Muscle of back (tissue), 13 donors: Measurements from ENCODE around the gene EIF2D. TPM values are rescaled to one million over a fixed set of nuclear protein-coding genes. Genes with fewer than 3 reads are reported as not detected.
"Not testable (repeated sequence)": the region's sequence is repeated elsewhere in the genome, so short reads cannot be mapped to it uniquely, and the experiment has no call there.

Experiments used
- DNase-seq, 3 donors: peaks; one replicate each; pipeline versions ENCODE4 v3.0.0 to v3.0.0-alpha.2; 2013
- long read RNA-seq, 9 donors: transcript quantifications; one replicate each; lab custom pipeline, GENCODE V29; 2026
- polyA plus RNA-seq, 10 donors: library from polyadenylated mRNA; unstranded; fragments of 120-200 nt; gene quantifications; one replicate each; pipeline ENCODE4 v1.2.1, GENCODE V29; 2013; ENCODE audit not compliant: insufficient read length in 10 of 10

Gene EIF2D, protein sequence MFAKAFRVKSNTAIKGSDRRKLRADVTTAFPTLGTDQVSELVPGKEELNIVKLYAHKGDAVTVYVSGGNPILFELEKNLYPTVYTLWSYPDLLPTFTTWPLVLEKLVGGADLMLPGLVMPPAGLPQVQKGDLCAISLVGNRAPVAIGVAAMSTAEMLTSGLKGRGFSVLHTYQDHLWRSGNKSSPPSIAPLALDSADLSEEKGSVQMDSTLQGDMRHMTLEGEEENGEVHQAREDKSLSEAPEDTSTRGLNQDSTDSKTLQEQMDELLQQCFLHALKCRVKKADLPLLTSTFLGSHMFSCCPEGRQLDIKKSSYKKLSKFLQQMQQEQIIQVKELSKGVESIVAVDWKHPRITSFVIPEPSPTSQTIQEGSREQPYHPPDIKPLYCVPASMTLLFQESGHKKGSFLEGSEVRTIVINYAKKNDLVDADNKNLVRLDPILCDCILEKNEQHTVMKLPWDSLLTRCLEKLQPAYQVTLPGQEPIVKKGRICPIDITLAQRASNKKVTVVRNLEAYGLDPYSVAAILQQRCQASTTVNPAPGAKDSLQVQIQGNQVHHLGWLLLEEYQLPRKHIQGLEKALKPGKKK
- 10 to 100 TPM; 34.6 to 51.5 (median 39.1) TPM for polyA plus RNA-seq
- long read RNA-seq, donor 1, transcript EIF2D-201 (15 exons, 2,005 nt), result major isoform, 6 of 7 reads
- long read RNA-seq, donor 1, partial matches to known transcripts, result 0 of 7 reads
- long read RNA-seq, donor 1, other reads (novel, unspliced or antisense), result 0 of 7 reads
- long read RNA-seq, donor 2, partial matches to known transcripts, result 0 of 4 reads
- long read RNA-seq, donor 2, other reads (novel, unspliced or antisense), result 0 of 4 reads
- long read RNA-seq, donor 3, result 0 reads
- long read RNA-seq, donor 4, partial matches to known transcripts, result 0 of 4 reads
- long read RNA-seq, donor 4, other reads (novel, unspliced or antisense), result 0 of 4 reads
- long read RNA-seq, donor 5, transcript EIF2D-201 (15 exons, 2,005 nt), result major isoform, 7 of 7 reads
- long read RNA-seq, donor 5, partial matches to known transcripts, result 0 of 7 reads
- long read RNA-seq, donor 5, other reads (novel, unspliced or antisense), result 0 of 7 reads
- long read RNA-seq, donor 6, partial matches to known transcripts, result 5 of 6 reads
- long read RNA-seq, donor 6, other reads (novel, unspliced or antisense), result 0 of 6 reads
- long read RNA-seq, donor 7, partial matches to known transcripts, result 0 of 4 reads
- long read RNA-seq, donor 7, other reads (novel, unspliced or antisense), result 0 of 4 reads
- long read RNA-seq, donor 8, partial matches to known transcripts, result 0 of 3 reads
- long read RNA-seq, donor 8, other reads (novel, unspliced or antisense), result 0 of 3 reads
- long read RNA-seq, donor 9, partial matches to known transcripts, result 0 of 1 reads
- long read RNA-seq, donor 9, other reads (novel, unspliced or antisense), result 0 of 1 reads

DNA sequence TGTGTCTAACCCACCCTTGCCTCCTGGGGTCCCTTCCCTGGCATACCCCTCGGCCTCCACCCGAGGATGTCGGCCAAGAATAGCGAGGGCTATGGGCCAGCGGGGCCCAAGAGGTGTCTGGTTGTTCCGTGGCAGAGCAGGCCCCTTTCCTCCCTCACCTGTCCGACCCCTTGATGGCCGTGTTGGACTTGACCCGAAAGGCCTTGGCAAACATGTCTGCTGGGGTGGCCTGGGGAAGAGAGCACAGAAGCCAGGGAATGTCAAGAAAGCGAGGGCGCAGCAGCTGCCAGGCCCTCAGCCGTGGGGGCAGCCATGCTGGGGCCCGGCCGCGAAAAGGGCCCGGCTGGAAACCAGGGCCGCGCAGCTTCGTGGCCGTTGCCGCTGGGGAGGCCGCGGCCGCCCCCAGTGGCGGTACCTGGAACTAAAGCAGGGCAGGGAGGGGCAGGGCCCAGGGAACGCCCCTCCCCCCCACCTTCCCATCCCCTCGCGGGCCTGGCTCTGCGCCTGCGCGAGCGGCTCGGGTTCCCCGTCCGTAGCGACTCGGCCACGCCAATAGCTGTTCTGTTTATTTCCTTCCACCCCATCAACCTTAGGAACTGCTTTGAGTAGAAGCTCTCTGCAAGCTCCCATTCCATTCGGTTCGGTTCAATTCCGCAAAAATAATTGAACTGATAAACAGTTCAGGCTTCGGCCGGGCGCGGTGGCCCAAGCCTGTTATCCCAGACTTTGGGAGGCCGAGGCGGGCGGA lies at the start of gene EIF2D:
EIF2D (minus strand) TSS at position 337 of the 748 bp plus-strand sequence; CDS start at position 214, 123 bp downstream.
- DNase-seq, result peak; percentile 94 to 99 (median 97)

DNA sequence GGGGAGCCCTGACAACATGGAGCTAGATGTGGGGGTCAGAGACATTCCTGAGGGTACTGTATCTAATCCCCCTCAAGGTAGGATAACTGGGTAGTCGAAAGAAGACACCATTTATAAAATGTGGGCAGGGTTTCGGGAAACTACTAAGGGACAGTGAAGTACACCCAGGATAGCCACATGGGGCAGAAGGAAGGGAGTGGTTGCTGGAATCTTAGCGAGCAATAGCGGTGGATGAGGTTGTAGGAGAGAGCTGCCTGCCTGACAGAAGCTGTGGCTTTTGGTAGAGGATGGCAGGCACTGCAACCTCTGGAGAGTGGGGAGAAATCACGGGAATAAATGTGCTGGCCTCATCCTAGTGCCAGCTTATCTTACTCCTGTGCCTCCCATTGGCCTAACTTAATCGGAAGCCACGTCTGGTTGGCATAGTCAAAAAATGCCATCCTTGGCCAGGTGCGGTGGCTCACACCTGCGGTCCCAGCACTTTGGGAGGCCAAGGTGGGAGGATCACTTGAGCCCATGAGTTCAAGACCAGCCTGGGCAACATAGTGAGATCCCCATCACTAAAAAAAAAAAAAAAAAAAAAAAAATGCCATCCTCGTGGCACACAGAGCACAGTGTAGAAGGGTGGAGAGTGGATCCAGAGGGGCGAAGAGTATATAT lies 49.0 kb upstream of the EIF2D start:
- DNase-seq, result no peak

DNA sequence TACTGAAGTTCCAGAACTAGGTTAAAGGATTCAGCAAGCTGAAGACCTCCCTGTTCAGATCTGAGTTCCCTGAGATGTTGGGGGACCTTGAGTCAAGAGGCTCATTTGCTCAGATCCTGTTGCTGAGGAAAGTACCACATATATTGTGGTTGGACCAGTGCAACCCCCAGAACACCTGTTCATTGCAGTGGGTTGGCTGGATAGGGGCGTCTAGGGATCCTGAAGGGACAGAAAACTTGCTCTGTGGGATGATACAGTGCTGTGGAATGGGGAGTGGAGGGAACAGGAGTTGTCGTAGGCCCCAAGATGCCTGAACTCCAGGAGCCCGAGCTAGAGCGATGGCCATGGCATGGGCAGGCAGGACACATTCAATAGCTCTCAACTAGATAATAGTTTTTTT lies 47.9 kb upstream of the EIF2D start:
- DNase-seq, result no peak

DNA sequence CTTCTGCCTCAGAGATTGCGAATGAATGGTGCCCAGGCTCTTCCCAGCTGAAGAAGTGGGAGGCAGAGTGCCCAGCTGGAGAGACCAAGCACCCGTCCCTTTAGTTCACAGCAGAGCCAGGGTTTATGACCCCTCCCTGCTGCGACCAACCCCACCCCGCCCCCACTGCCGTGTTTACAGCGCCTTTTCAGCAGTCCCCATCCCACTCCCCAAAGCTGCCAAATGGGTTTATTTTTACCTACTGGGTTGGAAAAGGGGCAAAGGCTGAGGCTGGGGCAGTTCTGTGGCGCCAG lies 46.7 kb upstream of the EIF2D start:
- DNase-seq, result no peak

DNA sequence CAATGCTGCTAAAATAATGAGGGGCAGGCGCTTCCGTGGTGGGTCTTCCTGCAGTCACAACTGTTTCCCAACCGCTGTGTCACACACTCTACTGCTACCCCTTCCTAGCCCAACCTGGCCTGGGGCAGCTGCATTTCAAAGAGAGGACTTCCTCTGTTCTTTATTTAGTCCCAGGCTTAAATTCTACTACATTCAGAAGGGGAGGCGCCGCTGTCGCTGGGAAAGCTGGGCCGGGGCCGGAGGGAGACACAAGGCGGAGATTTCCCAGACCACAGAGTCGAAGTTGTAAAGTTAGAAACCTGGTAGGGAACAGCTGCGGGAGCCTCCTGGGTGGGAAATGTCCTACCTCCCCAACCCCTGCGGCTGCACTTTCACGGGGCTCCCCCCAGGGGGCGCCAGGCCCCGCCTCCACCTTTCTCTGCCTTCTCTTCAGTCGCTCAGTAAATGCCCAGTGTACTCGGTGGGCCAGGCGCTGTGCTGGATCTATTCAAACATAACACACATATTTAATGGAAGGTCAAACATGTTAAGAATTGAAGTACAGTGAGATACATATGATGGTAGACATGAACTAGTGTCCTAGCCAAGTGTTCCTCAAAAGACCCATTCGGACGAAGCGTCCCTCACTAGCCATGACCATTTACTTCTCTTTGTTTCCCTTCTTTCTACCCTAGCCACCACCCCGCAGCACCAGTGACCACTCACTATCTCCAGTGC lies 46.2 kb upstream of the EIF2D start:
- peak in 2 of 3 donors; percentile 47 to 57 for DNase-seq

DNA sequence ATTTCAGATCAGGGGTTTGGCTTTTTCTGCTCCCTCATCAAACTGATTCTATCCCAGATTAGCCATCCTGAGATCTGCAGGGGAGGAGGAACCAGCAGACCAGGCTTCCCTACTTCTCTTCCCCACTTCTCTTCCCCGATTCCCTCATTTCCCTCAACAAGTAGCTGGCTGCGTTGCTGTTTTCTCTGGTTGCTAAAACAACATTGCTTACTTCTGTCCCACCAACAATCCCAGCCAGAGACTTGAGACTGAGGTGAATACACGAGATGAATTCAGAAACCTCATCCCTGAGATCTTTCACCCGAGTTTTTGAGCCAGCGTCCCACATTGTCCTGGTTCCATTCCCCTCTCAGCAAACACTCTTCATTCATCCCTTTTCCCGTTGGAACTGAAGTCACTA lies 45.5 kb upstream of the EIF2D start:
- DNase-seq, result peak in 1 of 3 donors; percentile 46

DNA sequence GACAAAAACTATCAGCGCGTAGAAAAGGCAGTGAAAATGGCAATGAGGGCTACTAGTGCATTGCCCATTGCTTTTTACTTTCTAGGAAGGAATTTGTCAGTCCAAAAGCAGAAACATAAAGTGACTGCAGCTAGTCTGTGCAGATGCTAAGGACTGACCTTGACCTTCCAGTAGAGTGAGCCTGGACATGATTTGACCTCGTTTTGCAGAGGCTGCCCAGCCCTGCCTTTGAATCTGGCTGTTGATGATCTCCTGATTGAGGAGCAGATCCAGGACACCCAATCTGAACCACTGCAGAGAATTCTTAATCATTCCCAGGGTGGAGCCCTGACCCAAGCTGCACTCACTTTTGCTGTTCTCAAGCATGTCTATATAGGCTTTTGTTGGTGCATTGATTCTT lies 44.7 kb upstream of the EIF2D start:
- DNase-seq, result no peak

DNA sequence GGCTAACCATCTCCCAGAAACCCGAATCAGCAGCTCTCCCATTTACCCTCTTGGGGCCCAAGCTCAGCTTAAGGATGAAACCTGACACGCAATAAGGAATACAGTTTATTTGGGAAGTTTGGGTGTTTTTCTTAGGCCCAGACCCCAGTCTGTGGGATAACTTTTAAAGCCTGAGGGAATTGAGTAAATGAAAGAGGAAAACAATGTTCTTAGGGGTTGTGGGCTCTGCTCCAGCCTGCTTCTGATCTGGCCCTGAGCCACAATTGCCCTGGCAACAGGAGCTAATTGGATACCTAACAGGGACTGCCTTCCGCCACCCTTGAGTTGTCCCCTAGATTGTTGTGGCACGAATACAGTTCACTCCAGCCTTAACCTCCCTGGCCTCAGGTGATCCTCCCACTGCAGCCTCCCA lies 43.2 kb upstream of the EIF2D start:
- DNase-seq, result no peak

DNA sequence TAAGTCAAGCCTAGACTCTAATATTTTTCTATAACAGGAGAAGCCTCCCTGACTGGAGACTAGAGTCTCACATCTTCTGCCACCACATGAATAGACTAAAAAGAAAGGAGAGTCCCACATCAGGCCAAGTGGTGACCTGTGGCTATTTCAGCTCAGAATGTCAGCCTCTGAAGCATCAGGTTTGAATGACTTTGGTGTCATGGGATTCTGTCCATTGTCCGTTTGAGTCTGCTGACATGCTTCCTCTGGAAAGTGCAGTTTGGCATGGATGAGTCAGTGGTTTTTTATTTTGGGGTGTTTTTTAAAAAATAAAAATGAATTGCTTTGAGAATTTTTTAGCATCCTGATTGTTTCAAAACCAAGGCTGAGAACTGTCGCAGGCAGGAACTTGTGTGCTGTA lies 42.6 kb upstream of the EIF2D start:
- no peak for DNase-seq

DNA sequence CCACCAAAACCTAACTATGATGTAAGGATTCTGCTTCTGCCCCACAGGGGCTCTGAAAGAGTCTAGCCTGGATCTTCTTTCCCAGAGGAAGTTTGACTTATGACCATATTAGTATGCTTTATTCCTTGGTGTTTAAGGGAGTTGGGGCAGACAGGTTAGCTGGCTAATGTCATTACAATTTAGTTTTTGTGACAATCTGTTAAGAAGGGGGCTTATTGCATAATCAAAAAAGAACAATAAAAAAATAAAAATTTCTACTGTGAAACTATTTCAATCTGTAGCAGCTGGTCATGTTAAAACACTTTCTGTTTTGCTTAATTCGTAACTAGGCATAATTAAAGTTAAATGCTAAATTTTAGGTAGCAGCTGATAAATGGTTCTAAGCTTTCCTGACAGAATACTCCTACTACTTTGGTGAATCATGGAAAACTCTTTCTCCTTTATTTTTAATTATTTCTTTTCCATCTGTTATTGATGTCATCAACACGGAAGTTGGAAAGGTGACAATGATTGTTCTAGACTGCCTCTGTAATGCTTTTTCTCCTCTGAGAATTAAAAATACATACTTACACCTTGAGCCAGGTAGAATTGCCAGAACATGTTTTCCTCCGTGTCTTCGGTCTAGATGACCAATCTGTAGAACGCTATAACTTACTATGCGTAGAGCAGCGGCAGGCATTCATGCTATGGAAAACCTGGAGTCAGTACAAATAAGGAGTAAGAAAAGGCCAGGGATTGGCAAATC lies 41.6 kb upstream of the EIF2D start:
- no peak for DNase-seq

DNA sequence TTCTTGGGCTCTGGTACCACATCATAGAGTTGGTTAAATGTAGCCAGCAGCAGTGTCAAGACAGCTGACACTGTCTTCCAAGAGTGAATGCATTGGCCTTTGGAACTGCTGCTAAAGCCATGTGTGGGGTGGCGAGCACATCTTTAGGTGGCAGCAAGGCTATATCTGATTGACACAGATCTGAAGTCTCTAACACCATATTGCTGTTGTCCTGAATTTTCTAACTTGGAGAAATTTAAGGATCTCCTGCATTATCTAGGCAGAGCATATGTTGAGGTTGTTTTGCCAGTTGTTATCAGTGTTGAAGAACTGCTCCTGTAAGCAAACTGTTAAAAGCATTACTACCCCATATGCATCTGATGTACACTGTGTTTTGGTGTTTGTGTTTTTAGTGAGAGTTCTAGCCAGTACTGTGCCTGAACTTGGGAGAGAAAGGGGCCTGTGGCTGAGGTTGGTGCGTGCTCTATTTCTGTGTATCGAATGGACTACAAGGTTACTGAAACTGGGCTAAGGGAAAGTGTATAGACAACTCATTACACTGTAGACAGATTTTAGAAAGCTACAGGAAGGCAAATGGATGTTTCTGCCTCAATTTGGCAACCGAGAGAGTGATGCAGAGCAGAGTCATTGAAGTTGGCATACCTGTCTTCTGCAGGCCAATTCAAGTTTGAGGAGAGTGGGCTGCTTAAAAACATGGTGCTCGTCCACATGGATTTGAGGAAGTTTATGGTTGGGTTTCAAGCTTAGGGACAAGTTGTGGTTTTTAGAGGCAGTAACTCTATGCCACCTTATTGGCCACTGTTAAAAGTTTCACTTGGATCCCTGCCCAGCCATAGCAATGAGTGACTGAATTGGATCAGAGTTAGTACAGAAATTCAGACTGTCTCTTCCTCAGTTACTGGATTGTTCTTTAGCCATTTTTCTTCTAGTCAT lies 40.0 kb upstream of the EIF2D start:
- DNase-seq, result no peak

DNA sequence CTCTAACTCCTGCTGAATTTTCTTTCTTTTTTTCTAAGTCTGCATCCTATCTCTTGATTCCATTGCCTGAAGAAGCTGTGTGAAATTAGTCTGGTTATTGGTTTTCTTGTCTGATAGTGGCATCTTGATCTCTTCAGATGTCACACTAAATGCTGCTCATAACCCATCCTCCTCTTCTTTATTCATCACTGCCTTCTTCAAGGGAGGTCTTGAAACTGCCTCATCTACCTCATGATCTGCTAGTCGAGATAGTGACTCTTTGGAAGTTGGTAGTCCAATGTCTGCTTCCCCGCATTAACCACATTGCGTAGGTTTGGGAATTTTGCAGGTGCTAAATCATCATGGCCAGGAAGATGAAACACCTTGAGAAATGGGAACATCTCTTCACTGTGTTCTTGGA lies 38.7 kb upstream of the EIF2D start:
- no peak for DNase-seq

DNA sequence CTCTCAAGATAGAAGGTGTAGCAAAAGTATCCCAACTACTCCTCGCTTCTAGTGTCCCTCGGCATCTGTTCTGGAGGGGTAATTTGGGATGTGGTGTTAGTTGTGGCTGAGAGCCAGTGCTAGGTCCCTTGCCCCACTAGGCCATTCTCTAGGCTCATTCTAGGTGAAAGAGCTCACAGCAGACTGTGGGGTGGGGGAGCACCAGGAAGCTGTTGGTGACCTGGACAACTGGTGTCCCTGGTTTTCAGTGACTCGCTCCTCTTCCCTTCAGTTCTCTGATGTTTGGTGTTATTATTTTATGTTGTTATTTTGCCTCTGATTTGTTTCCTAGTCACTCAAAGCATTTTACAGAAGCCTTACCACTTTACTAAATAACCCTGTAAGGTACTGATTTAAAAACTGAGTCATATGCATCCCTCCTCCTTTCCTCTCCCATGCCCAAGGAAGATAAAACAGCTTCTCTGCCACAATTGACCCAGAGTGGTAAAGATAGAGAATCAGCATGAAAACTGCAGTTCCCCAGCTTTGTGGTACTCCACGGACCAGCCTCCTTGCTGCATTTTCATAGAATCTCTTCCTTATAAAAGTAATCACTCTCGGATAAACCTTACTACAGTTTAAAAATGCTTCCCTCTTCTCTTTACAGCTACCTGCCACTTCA lies 37.1 kb upstream of the EIF2D start:
- DNase-seq, result no peak

DNA sequence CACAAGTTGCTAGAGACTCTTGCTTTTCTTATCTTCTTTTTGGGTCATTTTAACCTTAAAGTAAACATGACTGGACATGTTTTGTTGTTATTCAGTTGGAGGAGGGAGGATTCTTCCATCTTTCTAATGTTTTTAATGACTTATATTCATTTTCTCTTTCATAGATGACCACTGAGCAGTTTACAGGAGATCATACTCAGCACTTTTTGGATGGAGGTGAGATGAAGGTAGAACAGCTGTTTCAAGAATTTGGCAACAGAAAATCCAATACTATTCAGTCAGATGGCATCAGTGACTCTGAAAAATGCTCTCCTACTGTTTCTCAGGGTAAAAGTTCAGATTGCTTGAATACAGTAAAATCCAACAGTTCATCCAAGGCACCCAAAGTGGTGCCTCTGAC lies 35.0 kb upstream of the EIF2D start:
- no peak for DNase-seq

DNA sequence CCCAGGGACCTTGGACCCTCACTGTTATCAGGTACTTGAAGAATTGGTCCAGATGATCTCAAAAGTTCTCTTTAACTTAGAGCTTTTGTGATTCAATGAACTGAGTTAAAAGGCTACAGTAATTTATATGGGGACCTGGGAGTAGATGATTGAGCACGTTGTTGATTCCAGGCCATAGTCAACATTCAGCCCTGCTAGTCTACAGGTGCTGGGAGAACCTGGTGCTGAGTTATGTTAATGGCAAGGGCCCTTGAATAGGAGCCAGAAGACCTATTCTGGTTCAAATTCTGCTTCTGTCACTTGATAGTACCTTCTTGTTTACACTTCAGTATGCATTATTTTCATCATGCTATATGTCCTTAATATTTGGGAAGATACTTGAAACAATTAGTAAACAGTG lies 34.2 kb upstream of the EIF2D start:
- DNase-seq, result no peak

DNA sequence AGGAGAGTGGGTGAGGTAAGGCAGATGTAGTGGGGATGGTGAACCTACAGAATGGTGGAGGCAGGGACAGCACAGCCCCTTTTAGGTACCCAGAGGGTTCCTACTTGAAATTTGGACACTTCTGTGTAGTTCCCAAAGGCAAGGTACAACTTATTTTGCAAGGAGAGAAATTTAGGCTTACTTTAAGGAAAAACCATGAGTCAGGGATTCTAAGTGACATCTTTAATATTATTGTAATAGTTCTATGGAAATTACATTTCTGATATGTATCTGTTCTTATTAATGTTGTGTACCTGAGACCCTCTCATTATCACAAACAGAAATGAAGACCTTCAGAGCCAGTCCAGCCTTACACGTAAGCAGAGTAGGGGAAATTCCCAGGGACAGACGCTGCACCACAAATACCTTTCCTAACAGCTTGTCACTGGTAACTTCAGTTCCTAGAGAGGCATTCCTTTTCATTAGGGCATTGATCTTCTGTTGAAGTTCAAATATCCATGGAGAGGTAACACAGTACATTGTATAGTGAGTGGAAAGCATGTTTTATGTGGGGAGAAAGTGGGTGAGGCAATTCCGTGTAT lies 30.9 kb upstream of the EIF2D start:
- DNase-seq, result no peak

DNA sequence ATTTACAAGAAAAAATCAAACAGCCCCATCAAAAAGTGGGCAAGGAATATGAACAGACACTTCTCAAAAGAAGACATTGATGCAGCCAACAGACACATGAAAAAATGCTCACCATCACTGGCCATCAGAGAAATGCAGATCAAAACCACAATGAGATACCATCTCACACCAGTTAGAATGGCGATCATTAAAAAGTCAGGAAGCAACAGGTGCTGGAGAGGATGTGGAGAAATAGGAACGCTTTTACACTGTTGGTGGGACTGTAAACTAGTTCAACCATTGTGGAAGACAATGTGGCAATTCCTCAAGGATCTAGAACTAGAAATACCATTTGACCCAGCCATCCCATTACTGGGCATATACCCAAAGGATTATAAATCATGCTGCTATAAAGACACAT lies 29.8 kb upstream of the EIF2D start:
- not testable (repeated sequence) for DNase-seq
